Activated CD4-positive, alpha-beta T cell treated with anti-CD3 and anti-CD28 coated beads, Interleukin-2, amount 50 U/mL, for 48 hours (primary cell): Measurements from ENCODE around the gene TDP1.
"Not testable (repeated sequence)": the region's sequence is repeated elsewhere in the genome, so short reads cannot be mapped to it uniquely, and the experiment has no call there.

Source experiments
- DNase-seq, 2 experiments: peaks; one replicate each; pipeline ENCODE4 v3.0.0-alpha.2; 2020

The TDP1 gene

DNA sequence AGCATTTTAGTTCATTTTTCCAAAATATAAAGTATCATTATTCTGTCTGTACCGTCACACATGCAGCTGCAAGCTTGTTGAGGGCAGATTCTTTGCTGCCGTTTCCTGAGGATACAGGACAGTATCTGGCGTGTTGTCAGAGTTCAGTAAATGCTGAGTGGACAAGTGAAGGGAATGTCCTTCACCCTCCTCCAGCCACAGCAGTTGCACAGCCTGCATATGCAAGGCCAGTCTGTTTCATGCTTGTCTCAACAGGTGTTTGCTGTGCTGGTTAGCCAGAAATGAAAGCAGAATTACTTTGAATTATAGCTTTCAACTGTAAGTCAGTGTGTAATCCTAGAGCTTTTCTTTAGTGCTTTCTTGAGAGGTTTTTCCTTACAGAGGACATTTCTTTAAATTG lies 36.5 kb downstream of the TDP1 start:
- no peak for DNase-seq

DNA sequence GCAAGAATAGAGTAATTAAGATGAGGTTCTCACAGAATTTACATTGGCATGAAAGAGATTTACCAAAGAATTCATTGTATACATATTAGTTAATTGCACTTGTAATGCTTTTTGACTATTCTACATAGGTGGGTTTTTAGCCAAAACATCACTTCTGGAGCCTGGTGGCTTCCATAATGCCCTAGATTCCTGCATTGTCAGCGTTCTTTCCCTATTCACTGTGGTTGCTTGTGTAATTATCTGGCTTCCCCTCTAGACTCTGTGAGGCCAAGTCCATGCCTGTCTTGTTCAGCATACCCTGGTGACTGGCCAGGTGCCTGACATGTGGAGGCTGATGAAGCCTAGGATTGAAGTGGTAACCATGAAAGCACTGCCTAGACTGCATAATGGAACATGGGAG lies 41.2 kb downstream of the TDP1 start:
- no peak for DNase-seq

GRCh38 chr14:90000935-90001334 lies 45.2 kb downstream of the TDP1 start:
- DNase-seq, result no peak

GRCh38 chr14:90003526-90004307 lies 48.0 kb downstream of the TDP1 start:
- DNase-seq, result no peak

GRCh38 chr14:90005441-90005840 lies 49.7 kb downstream of the TDP1 start:
- DNase-seq, result no peak

DNA sequence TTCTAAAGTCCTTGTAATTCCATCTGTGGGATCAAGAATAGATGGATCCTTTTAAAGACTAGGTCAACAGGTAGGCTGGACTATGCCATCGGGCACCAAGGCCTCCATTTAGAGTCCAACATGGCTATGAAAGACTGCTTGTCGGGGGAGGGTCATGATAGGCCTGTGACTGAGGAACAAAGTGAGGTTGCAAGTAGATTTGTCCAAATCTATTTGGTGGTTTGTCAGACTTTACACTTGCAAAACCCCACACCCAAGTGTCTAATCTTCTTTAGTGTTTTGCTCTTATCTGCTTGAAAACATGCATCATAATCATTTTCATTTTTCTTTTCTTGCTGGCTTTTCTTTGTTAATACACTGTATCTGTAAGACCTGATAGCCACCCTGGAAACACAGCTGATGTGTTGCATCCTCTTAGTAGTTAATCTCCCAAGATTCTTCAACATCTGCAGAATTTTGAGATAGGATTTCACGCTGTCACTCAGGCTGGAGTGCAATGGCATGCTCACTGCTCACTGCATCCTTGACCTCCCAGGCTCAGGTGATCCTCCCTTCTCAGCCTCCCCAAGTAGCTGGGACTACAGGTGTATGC lies 50.3 kb downstream of the TDP1 start:
- DNase-seq, result no peak

DNA sequence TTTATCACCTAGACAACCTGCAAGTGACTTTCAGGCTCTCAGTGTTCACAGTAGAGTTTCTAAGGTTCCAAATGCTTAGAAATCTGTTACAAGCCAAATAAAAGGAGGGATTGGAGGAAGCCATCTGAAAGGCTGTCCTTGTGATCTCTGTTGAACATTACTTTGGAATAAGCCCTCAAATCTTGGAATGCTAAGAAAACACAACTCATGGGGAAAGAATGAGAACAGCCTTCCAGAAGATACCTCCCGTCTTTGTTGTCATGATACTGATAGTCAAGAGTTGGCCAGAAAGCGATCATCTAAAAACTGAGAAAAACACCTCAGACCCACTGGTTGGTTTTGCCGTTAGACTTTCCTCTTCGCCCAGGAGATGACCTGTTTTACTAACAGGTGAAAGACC lies 61.6 kb downstream of the TDP1 start:
- no peak for DNase-seq

DNA sequence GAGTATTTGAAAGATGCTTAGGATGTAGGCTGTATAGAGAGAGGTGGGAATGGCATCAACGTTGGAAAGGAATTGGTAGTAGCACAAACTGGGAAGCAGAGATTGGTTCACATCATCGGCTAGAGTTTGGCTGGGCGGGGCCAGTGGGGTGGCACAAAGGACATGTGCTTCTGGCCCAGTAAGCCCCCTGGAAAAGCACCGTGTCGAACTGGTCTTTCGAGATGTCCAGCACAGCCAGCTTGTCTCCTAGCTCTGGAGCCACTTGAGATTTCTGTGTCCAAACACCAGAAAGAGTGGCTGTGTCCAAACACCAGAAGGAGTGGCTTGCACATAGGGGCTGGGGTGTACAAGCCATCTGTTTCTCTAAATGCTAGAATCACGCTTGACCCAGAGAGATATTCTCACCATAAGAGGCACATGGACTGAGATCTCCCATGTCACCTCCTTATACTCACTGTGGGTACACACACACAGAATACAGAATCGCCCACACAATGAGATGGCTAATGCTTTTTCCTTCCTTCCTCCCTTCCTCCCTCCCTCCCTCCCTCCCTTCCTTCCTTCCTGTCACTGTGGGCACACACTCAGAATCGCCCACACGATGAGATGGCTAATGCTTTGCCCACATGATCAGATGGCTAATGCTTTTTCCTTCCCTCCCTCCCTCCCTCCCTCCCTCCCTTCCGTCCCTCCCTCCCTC lies 64.2 kb downstream of the TDP1 start:
- no peak for DNase-seq

GRCh38 chr14:90023176-90023896 lies 67.6 kb downstream of the TDP1 start:
- no peak for DNase-seq

DNA sequence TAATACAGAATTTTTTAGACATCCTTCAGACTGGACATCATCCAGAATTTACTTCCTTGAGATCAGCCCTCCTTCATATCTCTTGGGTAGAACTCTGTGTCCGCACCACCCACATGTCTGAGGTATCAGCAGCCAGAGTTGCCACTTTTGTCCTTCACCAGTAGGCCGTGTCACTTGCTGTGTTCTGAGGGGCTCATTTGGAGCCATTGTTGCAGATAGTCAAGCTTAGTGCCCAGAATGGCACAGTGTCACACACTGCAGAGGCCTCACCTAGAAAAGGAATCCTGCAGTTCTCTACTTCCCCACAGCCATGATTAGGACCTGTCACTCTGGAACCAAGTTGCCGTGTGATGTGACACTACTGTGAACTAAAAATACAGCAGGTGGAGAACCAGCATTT lies 69.2 kb downstream of the TDP1 start:
- DNase-seq, result no peak

- DNase-seq, result not testable (repeated sequence)
These were observed 70.9 kb downstream of the TDP1 start for GRCh38 chr14:90026608-90027007.

- DNase-seq, result no peak
These were observed 72.1 kb downstream of the TDP1 start for GRCh38 chr14:90027842-90028241.

GRCh38 chr14:90034156-90034555 lies 78.4 kb downstream of the TDP1 start:
- DNase-seq, result no peak

GRCh38 chr14:90034835-90035525 lies 79.3 kb downstream of the TDP1 start:
- no peak for DNase-seq

DNA sequence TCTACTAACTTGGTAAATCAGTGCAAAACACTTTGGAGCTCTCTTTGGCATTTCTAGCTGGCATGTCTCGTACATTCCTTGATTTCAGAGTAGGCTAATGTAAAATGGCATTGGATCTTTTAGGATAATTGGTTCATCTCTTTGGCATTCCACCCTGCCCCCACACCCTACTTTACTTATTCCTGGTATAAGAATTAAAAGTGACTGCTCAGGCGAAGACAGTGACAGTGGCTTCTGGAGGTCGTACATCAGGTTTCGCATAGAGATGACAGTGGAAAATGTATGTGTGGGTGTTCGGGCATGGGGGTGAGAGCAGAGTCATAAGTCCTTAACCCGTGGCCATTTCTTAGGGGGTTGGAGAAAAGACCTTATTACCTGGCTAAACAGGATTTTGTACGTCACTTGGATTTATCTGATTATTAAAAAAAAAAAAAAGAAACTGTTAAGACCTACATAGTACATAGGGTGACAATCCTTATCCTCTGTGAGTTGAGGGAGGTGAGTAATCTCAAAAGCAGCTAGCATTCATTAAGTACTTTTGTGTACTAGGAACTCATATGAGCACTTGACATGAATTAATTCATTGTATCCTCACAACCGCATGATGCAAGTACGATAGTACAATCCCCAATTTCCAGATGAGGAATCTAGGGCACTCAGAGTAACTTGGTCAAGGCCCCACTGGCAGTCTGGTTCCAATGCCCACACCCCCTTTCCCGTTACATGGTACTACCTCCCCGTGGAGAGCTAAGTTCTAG lies 83.7 kb downstream of the TDP1 start:
- no peak for DNase-seq

DNA sequence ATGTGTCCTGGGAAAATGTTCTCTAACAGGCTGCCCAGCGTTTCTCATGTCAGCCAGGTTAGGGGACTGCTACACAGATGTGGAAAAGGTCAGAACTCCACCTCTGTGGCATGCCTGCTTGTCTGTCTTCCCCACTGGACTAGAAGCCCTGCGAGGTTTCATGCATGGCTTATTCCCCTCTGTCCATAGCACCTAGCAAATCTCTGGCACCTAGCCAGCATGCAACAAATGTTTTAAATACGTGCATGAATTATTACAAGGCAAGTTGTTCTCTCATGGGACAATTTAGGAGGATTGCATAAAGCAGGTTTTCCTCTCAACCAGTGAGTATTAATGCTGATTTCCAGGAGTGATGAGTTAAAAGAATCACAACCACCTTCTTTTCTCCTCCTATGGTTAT lies 84.7 kb downstream of the TDP1 start:
- no peak for DNase-seq

GRCh38 chr14:90042496-90043252 lies 86.9 kb downstream of the TDP1 start:
- DNase-seq, result no peak

DNA sequence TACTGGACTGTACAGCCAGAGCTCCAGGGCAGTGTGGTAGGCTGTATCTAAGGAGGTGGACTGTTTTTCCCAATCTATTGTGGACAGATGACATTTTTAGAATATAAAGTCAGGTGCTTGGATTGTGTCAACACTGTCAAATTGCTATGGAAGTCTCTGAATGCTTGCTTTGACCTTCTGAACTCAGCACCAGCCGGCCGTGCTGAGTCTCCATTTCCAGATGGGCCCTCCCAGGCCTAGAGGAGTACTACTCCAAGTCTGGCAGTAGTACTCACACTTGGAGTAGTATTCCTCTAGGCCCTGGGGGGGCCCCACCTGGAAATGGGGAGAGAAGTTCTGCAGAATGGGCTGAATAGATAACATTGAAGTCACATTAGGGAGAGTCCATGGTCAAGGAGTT lies 89.9 kb downstream of the TDP1 start:
- DNase-seq, result no peak

- no peak for DNase-seq
These were observed 93.7 kb downstream of the TDP1 start for GRCh38 chr14:90049390-90049789.

DNA sequence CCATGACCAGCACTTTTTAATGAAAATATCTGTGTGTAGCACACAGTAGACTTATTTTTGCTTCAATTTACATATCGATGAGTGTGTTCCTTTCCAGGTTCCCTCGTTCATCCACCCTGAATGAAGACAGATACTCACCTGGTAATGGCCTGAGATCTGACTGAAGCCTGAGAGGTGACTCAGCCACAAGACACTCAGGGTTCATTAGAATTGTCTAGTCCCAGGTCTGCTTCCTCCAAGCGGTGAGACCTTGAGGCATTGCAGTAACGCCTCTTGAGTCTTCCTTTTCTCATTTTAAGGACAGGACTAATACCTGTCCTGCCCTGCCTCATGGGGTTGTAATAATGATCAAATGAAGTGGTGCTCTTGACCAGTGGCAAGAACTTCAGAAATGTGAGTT lies 94.5 kb downstream of the TDP1 start:
- no peak for DNase-seq

GRCh38 chr14:90053044-90053443 lies 97.3 kb downstream of the TDP1 start:
- no peak for DNase-seq
